CD4-positive, alpha-beta T cell treated with Interleukin-10 for 1 hour (primary cell): ENCODE data around the gene NEXN.
"Not testable (repeated sequence)": the region's sequence is repeated elsewhere in the genome, so short reads cannot be mapped to it uniquely, and the experiment has no call there.

Experiments
- DNase-seq: peaks from one replicate; pipeline ENCODE4 v3.0.0-alpha.2; 2020

Gene NEXN

DNA sequence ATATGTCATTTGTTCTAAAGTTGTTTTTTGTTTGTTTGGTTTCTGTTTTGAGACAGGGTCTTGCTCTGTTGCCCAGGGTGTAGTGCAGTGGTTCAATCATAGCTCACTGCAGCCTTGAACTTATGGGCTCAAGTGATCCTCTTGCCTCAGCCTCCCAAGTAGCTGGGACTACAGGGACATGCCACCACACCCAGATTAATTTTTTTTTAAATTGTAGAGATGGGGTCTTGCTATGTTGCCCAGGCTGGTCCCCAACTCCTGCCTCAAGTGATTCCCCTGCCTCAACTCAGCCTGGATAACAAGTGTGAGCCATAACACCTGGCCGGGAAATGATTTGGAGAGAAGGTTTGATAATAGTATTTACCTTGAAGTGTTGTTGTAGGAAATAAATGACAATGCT lies 18.2 kb downstream of the NEXN start:
- no peak for DNase-seq

GRCh38 chr1:77910116-77910515 lies 21.7 kb downstream of the NEXN start:
- DNase-seq, result no peak

DNA sequence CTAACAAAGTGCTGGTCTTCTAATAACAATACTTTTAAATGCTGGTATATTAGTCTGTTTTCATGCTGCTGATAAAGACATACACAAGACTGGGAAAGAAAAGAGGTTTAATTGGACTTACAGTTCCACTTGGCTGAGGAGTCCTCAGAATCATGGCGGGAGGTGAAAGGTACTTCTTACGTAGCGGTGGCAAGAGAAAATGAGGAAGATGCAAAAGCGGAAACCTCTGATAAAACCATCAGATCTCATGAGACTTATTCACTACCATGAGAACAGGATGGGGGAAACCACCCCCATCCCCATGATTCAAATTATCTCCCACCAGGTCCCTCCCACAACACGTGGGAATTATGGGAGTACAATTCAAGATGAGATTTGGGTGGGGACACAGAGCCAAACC lies 30.5 kb downstream of the NEXN start:
- not testable (repeated sequence) for DNase-seq

- no peak for DNase-seq
Observed at GRCh38 chr1:77925518-77925917, 37.1 kb downstream of the NEXN start.

- no peak for DNase-seq
Observed at GRCh38 chr1:77925956-77926355, 37.5 kb downstream of the NEXN start.

- peak; percentile 24 for DNase-seq
Observed at GRCh38 chr1:77926561-77927357, 38.3 kb downstream of the NEXN start.

DNA sequence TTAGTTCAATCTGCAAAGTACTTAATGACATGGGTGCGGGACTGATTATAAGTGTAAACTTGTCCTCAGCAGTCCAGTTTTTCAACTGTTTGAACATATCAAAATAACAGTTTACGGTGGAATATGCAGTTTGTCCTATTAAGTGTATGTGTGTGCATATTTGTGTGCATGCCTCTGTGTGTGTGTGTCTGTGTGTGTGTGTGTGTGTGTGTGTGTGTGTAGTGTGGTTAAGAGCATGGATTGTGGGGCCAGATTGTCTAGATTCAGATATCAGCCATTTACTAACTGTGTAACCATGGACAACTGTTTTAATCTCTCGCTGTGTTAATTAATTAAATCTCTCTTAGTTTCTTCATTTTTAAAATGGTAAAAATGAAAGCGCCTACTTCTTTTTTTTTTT lies 39.0 kb downstream of the NEXN start:
- no peak for DNase-seq

GRCh38 chr1:77929806-77930205 lies 41.4 kb downstream of the NEXN start:
- DNase-seq, result no peak

DNA sequence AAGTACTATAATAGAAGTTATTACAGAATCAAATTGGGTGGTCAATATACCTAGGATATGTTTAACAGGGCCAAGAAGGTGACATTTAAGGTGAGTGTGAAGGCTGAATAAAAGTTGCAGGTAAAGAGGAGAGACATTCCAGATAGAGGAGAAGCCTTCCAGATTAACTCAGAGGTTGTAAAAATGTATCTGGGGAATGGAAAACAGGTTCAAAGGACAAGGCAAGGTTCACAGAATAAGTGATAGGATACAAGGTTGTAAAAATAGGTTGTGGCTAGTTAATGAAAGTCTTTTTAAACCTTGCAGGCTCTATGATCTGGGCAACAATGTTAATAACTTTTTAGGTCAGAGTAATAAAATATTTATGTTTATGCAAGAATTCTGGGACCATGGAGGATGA lies 50.2 kb downstream of the NEXN start:
- no peak for DNase-seq

DNA sequence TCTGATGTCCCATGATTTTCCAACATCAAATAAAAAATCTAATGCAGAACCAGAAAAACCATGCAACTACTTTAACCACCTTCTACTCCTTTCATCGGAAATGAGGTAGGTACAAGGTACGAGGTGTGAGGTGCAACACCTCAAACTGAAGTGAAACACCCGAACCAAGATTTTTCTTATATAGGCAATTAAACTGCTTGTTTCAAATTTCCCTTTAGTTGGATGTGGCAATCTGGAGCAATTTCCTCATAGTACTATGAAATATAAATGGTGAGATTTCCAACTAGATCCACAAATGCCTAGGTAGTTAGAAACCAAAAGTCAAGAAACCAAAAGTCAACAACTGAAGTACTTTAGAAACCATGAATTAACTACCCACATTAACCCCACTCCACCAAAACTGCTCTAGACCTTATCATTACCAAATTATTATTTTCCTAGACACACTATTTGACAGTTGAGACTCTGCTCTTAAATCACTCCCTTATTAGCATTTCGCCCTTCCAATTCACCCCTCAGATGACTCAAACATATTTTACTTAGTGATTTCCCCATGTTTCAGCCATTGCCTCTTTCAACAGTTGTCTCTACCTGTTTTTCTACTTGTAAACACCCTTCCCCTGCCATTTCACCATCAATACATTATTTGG lies 52.6 kb downstream of the NEXN start:
- no peak for DNase-seq

GRCh38 chr1:77942400-77943140 lies 54.1 kb downstream of the NEXN start:
- no peak for DNase-seq

DNA sequence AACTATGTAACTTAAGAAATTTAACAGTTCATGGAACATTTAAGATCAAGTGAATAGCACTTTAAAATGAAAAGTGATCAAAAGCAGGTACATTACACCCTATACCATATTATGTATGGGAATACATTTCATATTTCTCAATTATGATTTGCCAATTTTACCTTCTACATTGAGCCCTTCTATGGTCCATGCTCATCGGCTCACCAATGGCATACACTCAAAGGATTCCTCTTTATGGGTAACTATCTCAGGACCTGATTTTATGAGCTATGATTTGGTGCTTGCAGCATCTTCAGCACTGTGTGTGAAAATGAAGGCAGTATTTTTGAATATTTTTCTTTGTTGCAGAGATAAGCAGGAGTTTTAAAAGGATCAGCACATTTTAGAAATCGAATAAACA lies 56.9 kb downstream of the NEXN start:
- DNase-seq, result no peak

GRCh38 chr1:77948841-77949424 lies 60.5 kb downstream of the NEXN start:
- no peak for DNase-seq

GRCh38 chr1:77950873-77951272 lies 62.4 kb downstream of the NEXN start:
- no peak for DNase-seq

DNA sequence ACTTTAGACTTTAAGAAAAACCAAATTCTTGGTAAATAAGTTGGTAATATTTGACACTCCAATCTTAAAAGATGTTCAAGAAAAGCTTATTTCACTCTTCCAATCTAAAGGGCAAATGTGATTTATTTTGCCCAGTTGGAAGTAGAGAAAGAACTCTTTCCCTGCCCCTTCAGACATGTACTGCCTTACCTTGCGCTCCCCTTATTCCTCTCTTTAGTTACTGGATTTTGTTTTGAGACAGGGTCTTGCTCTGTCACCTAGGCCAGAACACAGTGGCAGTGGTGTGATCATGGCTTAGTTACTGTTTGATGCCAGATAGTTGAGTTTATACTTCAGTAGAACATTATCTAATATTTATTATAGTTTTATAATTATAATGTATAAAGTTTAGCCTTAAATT lies 62.9 kb downstream of the NEXN start:
- no peak for DNase-seq

DNA sequence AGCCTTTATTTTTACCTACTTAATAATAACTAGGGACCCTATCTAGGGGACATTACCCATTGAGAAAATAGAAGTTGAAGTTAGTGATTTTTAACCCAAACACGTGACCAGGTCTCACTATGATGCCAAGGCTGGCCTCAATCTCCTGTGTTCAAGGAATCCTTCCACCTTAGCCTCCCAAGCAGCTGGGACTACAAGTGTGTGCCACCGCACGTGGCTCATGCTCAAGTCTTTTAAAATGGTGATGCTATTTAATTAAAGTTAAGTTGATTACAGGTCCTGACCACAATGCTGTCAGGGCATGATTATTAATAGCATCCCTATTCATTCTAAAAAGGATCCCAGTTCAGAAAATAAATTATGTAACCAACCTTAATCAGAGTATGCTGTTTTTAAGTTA lies 65.5 kb downstream of the NEXN start:
- DNase-seq, result no peak

DNA sequence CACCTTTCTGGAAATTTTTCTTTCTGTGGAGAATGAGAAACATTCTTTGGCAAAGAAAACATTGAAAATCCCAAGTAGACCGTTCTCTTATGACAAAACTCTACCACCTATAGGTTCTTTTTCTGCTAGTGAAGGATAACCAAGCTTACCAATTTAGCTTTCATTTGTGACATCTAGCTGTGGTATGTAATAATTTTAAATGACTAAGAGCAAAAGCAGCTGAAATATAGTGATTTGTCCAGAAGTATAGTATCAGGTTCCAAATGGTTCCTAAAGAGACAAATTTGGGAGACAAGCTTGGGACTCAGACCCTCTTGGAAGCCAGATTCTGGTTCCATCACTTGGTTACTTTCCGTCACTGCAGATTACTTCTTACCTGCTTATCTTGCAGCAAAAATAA lies 66.1 kb downstream of the NEXN start:
- no peak for DNase-seq

DNA sequence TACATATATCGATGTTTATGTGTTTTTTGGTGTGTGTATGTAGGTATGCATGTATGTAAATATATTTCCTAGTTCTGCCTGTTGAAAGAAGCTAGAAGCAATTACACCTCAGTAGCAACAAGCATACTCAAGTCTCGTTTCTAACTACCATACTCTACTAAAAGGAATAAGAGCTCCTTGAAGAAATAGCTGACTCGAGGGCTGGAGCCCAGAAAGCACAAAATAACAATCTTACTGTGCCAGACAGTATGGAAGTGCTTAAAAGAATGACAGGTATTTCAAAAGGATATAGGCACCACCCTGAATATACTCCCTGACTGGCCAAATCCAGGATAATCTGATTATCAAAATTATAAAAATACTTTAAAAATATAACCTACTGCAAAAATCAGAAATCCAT lies 67.3 kb downstream of the NEXN start:
- no peak for DNase-seq

DNA sequence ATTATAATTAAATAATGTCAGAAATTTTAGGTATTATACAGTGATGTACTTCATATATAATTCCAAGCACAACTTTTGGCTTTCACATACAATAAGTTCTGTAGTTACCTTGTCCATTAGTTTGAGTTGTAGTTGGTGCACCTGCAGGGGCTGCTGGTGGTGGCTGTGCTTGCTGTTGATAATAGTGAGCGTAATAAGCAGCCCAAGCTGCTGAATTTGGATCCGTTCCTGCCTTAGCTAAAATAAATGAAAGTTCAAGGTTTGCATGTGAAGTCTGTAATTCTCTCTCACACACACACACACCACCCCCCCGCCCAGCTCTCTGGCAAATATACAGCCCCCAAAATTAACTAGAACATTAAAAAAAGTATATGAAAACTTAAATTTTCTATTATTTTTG lies 68.0 kb downstream of the NEXN start:
- DNase-seq, result no peak

GRCh38 chr1:77958391-77958790 lies 70.0 kb downstream of the NEXN start:
- no peak for DNase-seq

- no peak for DNase-seq
Observed at GRCh38 chr1:77958850-77959249, 70.4 kb downstream of the NEXN start.

DNA sequence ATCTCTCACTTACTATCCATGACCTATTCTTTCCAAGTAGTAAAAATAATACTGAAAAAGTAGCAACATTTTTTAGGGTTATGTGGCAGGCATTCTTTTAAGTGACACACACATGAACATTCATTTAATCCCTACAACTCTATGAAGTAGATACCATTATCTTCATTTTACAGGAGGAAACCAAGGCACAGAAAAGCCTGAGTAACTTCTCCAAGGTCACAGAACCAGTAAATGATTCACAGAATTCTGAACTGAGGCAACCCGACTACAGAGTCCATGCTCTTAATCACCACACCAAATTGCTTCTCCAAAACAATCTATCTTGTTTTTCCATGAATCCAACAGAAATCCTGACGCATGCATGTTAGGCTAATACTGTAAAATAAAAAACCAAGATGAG lies 73.0 kb downstream of the NEXN start:
- no peak for DNase-seq

DNA sequence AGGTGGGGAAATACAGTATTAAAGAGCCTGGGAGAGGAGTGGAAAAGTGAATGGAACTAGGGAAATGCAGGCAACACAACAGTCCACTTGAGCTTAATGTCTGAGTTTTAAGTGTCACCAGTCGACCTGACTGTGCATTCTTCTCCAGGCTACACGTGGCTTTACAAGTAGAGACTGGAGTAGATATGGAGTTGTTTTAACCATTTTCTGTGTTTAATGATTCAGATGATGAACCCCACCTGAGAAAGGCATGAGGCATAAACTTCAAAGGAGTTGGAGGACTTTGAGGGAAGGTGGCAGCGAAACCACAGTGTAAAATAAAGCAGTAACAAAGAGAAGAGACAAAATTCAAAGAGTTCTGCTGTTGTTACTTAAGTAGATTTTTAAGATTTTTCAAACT lies 77.9 kb downstream of the NEXN start:
- no peak for DNase-seq

DNA sequence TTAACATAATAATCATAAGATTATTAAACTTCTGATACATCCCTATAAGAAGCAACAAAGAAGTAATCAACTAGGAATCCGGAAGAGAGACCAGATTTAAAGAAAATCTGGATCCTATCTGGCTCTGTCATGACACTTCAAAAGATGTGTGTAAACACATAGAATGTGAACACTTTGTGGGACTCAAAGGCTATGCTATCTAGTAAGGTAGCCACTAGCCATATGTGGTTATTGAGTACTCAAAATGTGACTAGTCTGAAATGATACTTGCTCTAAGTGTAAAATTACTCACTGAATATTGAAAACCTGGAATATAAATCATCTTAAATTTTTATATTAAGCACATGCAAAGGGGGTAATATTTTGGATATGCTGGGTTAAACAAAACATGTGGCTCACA lies 81.8 kb downstream of the NEXN start:
- no peak for DNase-seq
